HG03521 (cell line): Measurements from ENCODE around the gene CCDC78.
A peak's percentile ranks its signal among the peaks of the same experiment; 100 is the strongest.

Experiments used
- ATAC-seq: cut with Tn5 transposase; IDR thresholded peaks from one replicate; pipeline ENCODE4 v1.9.1; 2021; ENCODE audit warnings: mild to moderate bottlenecking, moderate library complexity; ENCODE audit not compliant: unreplicated experiment

Gene CCDC78

DNA sequence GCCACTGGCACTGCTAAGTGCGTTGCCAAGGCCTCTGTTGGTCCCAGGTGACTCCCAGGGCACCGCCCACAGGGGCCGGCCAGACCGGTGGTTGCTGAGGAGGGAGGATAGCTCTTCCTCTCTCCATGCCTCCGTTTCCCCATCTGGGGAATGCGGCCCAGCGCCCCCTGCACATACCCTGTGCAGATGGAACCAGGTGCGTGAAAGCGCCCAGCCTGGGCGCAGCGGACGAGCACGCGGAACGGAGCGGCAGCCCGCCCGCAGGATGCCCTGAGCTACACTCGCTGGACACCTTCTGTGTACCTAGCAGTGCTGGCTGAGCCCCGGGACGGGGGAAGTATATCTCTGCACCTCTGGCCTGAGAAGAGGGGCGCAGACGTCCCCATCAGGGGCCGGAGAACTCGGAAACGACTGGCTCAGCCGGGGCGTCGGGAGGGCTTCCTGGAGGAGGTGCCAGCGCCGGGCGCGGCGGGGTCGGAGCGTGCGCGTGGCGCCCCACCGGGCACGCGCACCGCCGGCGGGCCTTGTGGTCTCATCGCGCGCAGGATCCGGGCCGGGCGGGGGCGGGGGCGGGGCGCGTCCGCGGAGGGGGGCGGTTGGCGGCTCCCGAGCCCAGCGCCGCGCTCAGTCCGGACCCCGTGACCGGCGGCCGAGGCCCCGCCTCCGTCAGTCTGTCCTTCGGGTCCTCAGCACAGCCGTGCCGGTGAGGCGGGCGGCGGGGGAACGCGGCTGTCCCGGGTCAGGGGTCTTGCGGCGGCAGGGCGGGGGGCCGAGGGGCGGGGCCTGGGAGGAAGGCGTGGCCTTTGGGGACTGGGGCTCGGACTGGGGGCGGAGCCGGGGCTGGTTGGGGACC lies at the start of gene CCDC78, which contains the start of gene HAGHL:
TSS of gene CCDC78 (minus strand) at position 6 of the 853 bp plus-strand sequence. CDS start 76 bp downstream, outside the sequence.
TSS of gene HAGHL (plus strand) at position 669 of the 853 bp plus-strand sequence. CDS start 404 bp downstream, outside the sequence.
- ATAC-seq, result peak; percentile 31

DNA sequence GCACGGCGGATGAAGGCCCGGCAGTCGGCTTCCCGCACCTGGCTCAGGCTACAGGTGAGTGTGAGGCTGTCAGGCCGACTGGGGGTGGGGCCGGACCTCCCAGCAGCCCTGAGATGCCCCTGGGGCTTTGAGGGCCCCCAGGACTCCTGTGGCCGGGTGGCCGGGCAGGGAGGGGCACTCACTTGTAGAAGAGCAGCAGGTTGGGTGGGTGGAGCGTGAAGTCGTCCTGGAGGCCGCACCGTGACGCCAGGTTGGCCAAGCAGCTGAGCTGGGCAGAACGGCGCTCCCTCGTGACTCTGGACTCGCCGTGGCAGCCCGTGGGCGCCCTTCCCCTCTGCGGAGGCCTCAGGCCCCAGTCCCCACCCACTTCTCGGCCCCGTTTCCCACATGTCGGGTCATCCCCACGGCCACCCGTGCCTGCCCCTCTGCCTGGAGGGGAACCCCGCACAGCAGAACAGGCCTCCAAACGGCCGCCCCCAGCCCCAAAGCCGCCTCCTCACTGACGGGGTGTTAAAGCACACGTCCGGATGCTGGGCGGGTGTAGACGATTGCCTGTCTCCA lies 49.1 kb upstream of the CCDC78 start:
- no peak for ATAC-seq

DNA sequence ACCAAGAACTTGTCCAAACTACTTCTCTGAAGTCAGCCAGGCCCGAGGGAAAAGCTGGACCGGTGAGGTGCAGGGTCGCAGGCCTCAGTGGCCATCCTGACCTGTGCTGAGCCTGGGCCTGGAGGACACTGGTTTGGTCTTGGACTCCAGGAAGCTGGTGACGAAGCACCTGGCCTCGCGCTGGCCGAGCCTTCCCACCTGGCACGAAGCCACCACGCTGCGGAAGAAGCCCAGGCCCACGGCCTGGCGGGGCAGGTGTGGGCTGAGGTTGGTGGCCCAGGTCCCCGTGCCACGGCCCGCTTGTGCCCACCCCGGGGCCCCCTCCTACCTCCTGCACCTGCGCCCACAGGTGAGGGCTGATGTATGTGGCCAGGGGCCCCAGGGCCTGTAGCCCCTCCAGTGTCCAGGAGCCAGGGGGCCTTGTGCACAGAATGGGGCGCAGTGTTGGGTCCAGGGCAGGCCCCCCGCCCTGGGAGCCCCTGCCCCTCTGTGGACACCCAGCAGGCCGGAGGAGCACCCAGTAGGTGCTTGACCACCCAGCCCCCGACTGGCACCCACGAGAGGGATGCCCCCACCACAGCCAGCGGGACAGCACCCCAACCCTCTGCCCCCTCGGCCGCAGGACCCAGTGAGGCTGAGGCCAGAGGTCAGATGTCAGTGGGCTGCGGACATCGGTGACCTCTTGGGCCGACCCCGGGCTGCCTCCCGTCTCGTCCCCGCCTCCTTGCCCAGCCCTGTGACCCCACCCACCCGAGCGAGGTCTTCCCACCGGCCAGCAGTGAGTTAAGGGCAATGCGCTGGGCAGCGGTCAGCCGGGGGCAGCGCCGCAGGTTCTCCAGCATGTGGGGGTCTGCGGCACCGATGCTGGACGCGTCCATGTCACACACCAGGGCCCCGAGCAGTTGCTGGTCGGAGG lies 48.1 kb upstream of the CCDC78 start:
- ATAC-seq, result no peak

DNA sequence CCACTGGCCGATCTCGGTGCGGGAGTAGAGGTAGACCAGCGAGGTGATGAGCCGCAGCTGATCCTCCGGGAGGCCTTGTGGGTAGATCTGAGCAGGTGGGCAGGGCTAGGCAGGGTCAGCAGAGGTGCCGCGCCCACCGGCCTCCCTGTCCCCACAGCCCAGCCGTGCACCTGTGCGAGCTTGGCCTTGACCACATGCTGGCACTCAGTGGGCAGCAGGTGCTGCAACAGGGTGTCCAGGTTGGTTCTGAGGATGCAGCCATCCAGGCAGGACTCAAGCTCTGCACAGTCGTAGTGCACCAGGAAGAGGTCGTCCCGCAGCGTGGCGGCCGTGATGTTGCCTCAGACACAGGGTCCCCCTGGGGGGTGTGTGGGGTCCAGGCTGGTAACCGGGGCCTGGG lies 46.7 kb upstream of the CCDC78 start:
- ATAC-seq, result no peak

DNA sequence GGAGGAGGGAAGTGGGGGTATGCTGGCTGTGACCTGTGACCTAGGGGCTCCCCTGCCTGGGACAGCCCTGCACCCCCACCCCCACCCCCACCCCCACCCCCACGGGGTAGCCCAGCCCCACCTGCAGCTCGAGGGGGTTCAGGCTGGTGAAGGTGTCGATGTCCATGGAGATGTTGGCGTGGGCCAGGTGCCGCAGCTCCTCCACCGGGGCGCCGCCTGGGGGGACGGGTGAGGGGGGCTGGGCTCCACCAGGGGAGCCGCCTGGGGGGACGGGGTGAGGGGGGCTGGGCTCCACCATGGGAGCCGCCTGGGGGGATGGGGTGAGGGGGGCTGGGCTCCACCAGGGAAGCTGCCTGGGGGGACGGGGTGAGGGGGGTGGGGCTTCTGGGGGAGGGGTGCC lies 44.2 kb upstream of the CCDC78 start:
- no peak for ATAC-seq

GRCh38 chr16:769934-770333 lies 43.7 kb upstream of the CCDC78 start:
- no peak for ATAC-seq

DNA sequence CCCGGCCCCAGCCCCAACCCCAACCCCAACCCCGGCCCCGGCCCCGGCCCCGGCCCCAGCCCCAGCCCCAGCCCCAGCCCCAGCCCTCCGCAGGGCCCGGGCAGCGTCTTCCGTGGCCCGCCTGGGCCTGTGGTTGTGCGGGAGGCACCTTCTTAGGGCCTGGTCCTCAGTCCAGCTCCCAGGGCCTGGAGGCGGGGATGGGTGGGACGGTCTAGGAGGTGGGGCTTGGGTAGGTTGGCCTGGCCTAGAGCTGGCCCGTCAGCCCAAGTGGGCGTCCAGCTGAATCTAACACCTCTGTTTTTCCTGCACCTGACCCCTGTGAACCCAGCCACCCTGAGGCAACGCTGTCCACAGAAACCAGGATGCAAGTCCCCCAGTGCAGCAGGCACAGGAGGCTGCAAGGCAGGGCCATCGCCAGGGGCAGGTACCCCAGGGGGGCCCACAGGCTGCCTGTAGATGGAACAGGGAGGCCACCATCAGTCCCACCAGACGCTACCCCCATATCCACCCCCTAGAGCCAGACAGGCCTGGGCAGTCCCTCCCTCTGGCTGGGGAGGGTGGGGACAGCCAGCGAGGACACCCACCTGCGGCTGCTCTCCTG lies 43.0 kb upstream of the CCDC78 start:
- no peak for ATAC-seq

- no peak for ATAC-seq
Measured at GRCh38 chr16:768428-768827, 42.2 kb upstream of the CCDC78 start.

DNA sequence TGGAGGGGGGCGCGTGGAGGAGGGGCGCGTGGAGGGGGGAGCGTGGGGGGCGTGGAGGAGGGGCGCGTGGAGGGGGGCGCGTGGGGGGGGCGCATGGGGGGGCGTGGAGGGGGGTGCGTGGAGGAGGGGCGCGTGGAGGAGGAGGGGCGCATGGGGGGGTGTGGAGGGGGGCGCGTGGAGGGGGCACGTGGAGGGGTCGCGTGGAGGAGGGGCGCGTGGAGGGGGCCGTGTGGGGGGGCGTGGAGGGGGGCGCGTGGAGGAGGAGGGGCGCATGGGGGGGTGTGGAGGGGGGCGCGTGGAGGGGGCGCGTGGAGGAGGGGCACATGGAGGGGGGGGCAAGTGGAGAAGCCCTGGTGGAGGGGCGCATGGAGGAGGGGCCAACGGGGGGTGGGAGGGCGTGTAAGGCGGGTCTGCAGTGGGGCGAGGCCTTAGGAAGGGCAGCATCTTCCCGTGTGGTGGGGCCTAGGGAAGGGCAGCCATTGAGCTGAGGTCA lies 41.5 kb upstream of the CCDC78 start:
- no peak for ATAC-seq

DNA sequence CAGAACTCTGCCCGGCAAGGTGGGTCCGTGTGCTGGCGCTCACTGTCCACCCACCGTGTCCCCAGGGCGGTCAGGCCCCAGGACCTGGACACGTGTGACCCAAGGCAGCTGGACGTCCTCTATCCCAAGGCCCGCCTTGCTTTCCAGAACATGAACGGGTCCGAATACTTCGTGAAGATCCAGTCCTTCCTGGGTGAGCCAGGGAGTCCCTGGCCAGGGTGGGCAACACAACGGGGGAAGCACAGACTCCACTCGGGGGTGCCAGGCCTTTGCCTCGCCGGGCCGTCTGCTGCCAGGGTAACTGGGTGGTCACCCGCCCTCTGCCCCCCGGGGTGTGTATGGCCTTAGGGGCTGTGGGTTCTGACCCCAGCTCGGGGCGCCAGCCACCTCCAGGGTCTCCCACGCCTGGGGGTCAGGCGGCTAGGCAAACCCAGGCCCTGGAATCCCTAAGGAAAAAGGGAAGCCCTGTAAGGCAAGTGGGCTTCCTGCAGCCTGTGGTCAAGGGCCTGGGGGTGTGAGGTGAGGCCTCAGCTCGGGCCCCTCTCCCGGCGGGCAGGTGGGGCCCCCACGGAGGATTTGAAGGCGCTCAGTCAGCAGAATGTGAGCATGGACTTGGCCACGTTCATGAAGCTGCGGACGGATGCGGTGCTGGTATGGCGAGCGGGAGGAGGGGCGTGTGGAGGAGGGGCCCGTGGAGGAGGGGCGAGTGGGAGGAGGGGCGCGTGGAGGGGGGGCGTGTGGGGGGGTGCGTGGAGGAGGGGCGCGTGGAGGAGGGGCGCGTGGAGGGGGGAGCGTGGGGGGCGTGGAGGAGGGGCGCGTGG lies 40.8 kb upstream of the CCDC78 start:
- no peak for ATAC-seq

DNA sequence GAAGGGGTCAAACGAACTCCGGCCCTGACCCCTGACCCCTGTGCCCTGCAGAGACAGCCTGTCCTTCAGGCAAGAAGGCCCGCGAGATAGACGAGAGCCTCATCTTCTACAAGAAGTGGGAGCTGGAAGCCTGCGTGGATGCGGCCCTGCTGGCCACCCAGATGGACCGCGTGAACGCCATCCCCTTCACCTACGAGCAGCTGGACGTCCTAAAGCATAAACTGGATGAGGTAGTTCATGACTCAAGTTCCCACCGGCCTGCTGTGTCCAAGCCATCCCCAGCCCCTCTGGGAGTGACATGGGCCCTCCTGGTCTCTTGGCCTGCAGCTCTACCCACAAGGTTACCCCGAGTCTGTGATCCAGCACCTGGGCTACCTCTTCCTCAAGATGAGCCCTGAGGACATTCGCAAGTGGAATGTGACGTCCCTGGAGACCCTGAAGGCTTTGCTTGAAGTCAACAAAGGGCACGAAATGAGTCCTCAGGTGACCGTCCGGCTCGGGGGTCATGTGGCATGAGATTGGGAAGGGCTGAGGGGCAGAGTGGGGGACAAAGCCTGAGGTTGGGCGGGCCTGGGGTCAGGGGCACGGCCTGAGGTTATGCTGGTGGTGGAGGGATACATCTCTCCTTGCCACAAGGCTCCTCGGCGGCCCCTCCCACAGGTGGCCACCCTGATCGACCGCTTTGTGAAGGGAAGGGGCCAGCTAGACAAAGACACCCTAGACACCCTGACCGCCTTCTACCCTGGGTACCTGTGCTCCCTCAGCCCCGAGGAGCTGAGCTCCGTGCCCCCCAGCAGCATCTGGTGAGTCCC lies 40.0 kb upstream of the CCDC78 start:
- ATAC-seq, result no peak

DNA sequence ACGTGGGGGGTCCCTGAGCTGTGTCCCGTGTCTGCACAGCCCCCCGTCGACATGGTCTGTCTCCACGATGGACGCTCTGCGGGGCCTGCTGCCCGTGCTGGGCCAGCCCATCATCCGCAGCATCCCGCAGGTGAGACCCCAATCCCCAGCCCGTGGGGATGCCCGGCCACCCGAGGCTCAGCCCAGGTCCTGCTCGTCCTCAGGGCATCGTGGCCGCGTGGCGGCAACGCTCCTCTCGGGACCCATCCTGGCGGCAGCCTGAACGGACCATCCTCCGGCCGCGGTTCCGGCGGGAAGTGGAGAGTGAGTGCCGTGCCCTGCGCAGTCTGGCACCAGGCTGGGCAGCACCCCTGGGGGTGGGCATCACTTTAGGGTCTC lies 39.2 kb upstream of the CCDC78 start:
- ATAC-seq, result no peak

DNA sequence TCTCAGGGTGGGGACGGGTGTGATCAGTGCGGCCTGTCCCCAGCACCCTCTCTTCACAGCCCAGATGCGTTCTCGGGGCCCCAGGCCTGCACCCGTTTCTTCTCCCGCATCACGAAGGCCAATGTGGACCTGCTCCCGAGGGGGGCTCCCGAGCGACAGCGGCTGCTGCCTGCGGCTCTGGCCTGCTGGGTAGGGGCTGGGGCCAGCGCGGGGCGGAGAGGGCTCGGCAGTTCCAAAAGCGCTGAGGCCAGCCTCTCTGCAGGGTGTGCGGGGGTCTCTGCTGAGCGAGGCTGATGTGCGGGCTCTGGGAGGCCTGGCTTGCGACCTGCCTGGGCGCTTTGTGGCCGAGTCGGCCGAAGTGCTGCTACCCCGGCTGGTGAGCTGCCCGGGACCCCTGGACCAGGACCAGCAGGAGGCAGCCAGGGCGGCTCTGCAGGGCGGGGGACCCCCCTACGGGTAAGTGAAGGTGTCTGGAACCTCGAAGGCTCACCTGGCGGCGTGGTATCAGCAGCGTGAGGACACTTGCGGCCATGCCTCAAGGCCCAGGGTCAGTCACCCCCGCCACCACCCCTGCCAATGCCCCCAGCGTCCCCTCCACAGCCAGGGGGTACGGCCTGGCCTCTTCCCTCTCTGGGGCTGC lies 38.7 kb upstream of the CCDC78 start:
- no peak for ATAC-seq

GRCh38 chr16:764184-764750 lies 38.0 kb upstream of the CCDC78 start:
- ATAC-seq, result no peak

DNA sequence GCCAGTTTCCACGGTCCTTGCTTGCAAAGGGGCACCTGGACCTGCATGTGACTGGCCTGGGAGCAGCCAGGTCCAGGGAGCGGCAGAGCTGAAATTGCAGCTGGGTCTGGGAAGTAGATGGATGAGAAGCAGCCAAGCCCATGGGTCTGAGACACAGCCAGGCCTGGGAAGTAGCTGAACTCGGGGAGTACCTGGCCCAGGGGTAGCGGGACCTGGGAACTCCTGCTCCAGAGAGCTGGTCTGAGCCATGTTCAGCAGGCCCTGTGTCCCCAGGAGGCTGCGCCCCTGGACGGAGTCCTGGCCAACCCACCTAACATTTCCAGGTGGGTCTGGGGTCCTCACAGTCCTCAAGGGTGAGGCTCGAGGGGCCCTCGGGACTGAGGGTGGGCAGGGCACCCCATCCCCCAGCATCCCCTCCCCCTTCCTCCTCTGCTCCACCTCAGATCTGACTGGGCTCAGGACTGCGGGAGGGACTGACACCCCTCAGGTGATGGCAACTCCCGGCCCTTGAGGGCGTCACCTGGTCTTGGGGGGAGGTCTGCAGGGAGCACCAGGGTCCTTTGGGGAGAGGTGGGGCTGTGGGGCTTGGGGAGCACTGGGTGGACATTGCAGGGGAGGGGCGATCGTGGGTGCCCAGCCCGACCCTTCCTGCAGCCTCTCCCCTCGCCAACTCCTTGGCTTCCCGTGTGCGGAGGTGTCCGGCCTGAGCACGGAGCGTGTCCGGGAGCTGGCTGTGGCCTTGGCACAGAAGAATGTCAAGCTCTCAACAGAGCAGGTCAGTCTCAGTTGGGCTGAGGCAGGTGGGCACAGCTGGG lies 37.3 kb upstream of the CCDC78 start:
- no peak for ATAC-seq

GRCh38 chr16:762595-763268 lies 36.5 kb upstream of the CCDC78 start:
- no peak for ATAC-seq
